Common myeloid progenitor, CD34-positive (primary cell): ENCODE results near the gene MTG2.

ENCODE experiments used
- CTCF ChIA-PET: fragments of 350-600 bp; sonication (Branson Sonifier 250); formaldehyde crosslinking; loops from one replicate; lab custom pipeline; 2021; ENCODE audit warnings: antibody characterized with exemption; lab: Charles Lee
- POLR2A ChIA-PET: fragments of 350-600 bp; sonication (Branson Sonifier 250); formaldehyde crosslinking; loops from one replicate; lab custom pipeline; 2021; ENCODE audit warnings: antibody characterized with exemption; lab: Charles Lee
- DNase-seq, 3 donors: peaks; one replicate each; pipeline versions ENCODE4 v3.0.0 to v3.0.0-alpha.2; 2013
- H3K27ac ChIP-seq, 2 experiments: 1 replicate in 1 of 2; 2 replicates in 1 of 2; pipeline ENCODE4 v1.7.0; 2013; ENCODE audit warnings: inconsistent platforms in 2 of 2, low read length in 2 of 2, mild to moderate bottlenecking in 2 of 2, low read depth in 1 of 2, moderate library complexity in 1 of 2; ENCODE audit not compliant: severe bottlenecking in 2 of 2, insufficient read depth in 1 of 2, poor library complexity in 1 of 2
- H3K27me3 ChIP-seq, 5 experiments: replicated peaks in 2 of 5; 1 replicate in 3 of 5; 2 replicates in 2 of 5; pipeline versions ENCODE4 v1.6.1 to v1.7.0; 2013; ENCODE audit warnings: low read length in 4 of 5, mild to moderate bottlenecking in 2 of 5, moderate library complexity in 2 of 5, inconsistent platforms in 1 of 5; ENCODE audit not compliant: insufficient read depth in 5 of 5, control insufficient read depth in 4 of 5
- H3K36me3 ChIP-seq, 4 experiments: 1 replicate in 2 of 4; 2 replicates in 2 of 4; pipeline versions ENCODE4 v1.6.1 to v1.7.0; 2013; ENCODE audit warnings: low read length in 3 of 4, control low read depth in 1 of 4, mild to moderate bottlenecking in 1 of 4; ENCODE audit not compliant: control insufficient read depth in 4 of 4, insufficient read depth in 4 of 4
- H3K4me1 ChIP-seq, 4 experiments: 1 replicate in 3 of 4; 2 replicates in 1 of 4; pipeline versions ENCODE4 v1.6.1 to v1.7.1; 2013; ENCODE audit warnings: low read length in 3 of 4, mild to moderate bottlenecking in 3 of 4, control low read depth in 1 of 4, inconsistent platforms in 1 of 4, moderate library complexity in 1 of 4; ENCODE audit not compliant: control insufficient read depth in 4 of 4, insufficient read depth in 4 of 4; ENCODE audit errors: control extremely low read depth in 1 of 4
- H3K4me3 ChIP-seq, 7 experiments: 1 replicate in 4 of 7; 2 replicates in 3 of 7; pipeline versions ENCODE4 v1.5.1 to v1.7.0; 2013; ENCODE audit warnings: mild to moderate bottlenecking in 7 of 7, low read length in 6 of 7, moderate library complexity in 6 of 7, inconsistent platforms in 2 of 7, low read depth in 2 of 7, control low read depth in 1 of 7; ENCODE audit not compliant: insufficient read depth in 4 of 7, control insufficient read depth in 1 of 7; ENCODE audit errors: extremely low read depth in 1 of 7
- H3K9me3 ChIP-seq, 5 experiments: 1 replicate in 4 of 5; 2 replicates in 1 of 5; pipeline versions ENCODE4 v1.6.1 to v1.7.1; 2013; ENCODE audit warnings: low read length in 4 of 5, mild to moderate bottlenecking in 2 of 5, inconsistent platforms in 1 of 5, low read depth in 1 of 5, moderate library complexity in 1 of 5; ENCODE audit not compliant: control insufficient read depth in 4 of 5, insufficient read depth in 2 of 5; ENCODE audit errors: control extremely low read depth in 1 of 5
- WGBS: methylation state at CpG from one replicate; pipeline ENCODE4 v1.1.5; 2013; ENCODE audit not compliant: insufficient coverage; 5-methylcytosine and 5-hydroxymethylcytosine counted together

The MTG2 gene

GRCh38 chr20:62228982-62229545, 46.2 kb downstream of the MTG2 start:
- ChIA-PET POLR2A (no interaction called here), CTCF (no interaction called here)
- DNase-seq: no peak
- Histone ChIP-seq H3K27me3 (peaks cover 0 to 41% (median 2%) of the 10 kb centered on the region in 5 experiments), H3K4me1 (no peaks in the 10 kb centered on the region), H3K36me3 (no peaks in the 10 kb centered on the region), H3K4me3 (no peak overlapping the region), H3K27ac (no peak overlapping the region), H3K9me3 (peaks cover 0 to 5% (median 0%) of the 10 kb centered on the region in 5 experiments)
- 69% methylated on average over 7 of the region's 7 CpGs for WGBS

GRCh38 chr20:62229667-62230066, 46.8 kb downstream of the MTG2 start:
- no peaks in the 10 kb centered on the region for H3K4me1 ChIP-seq
- H3K4me3 ChIP-seq: no peak overlapping the region
- POLR2A ChIA-PET: no interaction called here
- H3K27me3 ChIP-seq: peaks cover 0 to 38% (median 4%) of the 10 kb centered on the region in 5 experiments
- no peak overlapping the region for H3K27ac ChIP-seq
- H3K36me3 ChIP-seq: no peaks in the 10 kb centered on the region
- DNase-seq: no peak
- H3K9me3 ChIP-seq: peaks cover 0 to 5% (median 0%) of the 10 kb centered on the region in 5 experiments
- WGBS: 39% methylated on average over 4 of the region's 4 CpGs
- CTCF ChIA-PET: no interaction called here

GRCh38 chr20:62230276-62230675, 47.4 kb downstream of the MTG2 start:
- Histone ChIP-seq H3K36me3 (no peaks in the 10 kb centered on the region), H3K27me3 (peaks cover 0 to 32% (median 4%) of the 10 kb centered on the region in 5 experiments), H3K4me3 (no peak overlapping the region), H3K9me3 (peaks cover 0 to 5% (median 0%) of the 10 kb centered on the region in 5 experiments), H3K4me1 (no peaks in the 10 kb centered on the region), H3K27ac (no peak overlapping the region)
- ChIA-PET POLR2A (no interaction called here), CTCF (interaction anchor here (0.6 kb wide), 1 partner anchor 42 kb away, joined by 3 read pairs; no protein-coding TSS in a partner anchor)
- 100% methylated on average over 2 of the region's 2 CpGs for WGBS
- DNase-seq: no peak

- no peak overlapping the region for H3K4me3 ChIP-seq
- peaks cover 0 to 32% (median 4%) of the 10 kb centered on the region in 5 experiments for H3K27me3 ChIP-seq
- 100% methylated on average over 10 of the region's 10 CpGs for WGBS
- no peaks in the 10 kb centered on the region for H3K36me3 ChIP-seq
- DNase-seq: no peak
- no peak overlapping the region for H3K27ac ChIP-seq
- POLR2A ChIA-PET: no interaction called here
- H3K9me3 ChIP-seq: peaks cover 0 to 5% (median 0%) of the 10 kb centered on the region in 5 experiments
- H3K4me1 ChIP-seq: no peaks in the 10 kb centered on the region
- CTCF ChIA-PET: interaction anchor here (0.6 kb wide), 1 partner anchor 42 kb away, joined by 3 read pairs; no protein-coding TSS in a partner anchor
These were observed 47.9 kb downstream of the MTG2 start for GRCh38 chr20:62230696-62231095.

GRCh38 chr20:62231292-62231691, 48.5 kb downstream of the MTG2 start:
- no peak for DNase-seq
- H3K27ac ChIP-seq: no peak overlapping the region
- ChIA-PET CTCF (interaction anchor here (0.6 kb wide), 1 partner anchor 43 kb away, joined by 3 read pairs; no protein-coding TSS in a partner anchor), POLR2A (no interaction called here)
- peaks cover 0 to 5% (median 0%) of the 10 kb centered on the region in 5 experiments for H3K9me3 ChIP-seq
- no peaks in the 10 kb centered on the region for H3K36me3 ChIP-seq
- H3K4me3 ChIP-seq: no peak overlapping the region
- H3K4me1 ChIP-seq: no peaks in the 10 kb centered on the region
- WGBS: 89% methylated on average over 6 of the region's 6 CpGs
- peaks cover 0 to 29% (median 2%) of the 10 kb centered on the region in 5 experiments for H3K27me3 ChIP-seq

GRCh38 chr20:62232194-62232593, 49.4 kb downstream of the MTG2 start:
- H3K4me1 ChIP-seq: no peaks in the 10 kb centered on the region
- ChIA-PET POLR2A (no interaction called here), CTCF (no interaction called here)
- peaks cover 0 to 5% (median 0%) of the 10 kb centered on the region in 5 experiments for H3K9me3 ChIP-seq
- H3K27ac ChIP-seq: no peak overlapping the region
- 95% methylated on average over 7 of the region's 7 CpGs for WGBS
- DNase-seq: no peak
- H3K4me3 ChIP-seq: no peak overlapping the region
- peaks cover 0 to 20% (median 2%) of the 10 kb centered on the region in 5 experiments for H3K27me3 ChIP-seq
- H3K36me3 ChIP-seq: no peaks in the 10 kb centered on the region

GRCh38 chr20:62232770-62233645, 50.2 kb downstream of the MTG2 start:
- DNase-seq: no peak
- Histone ChIP-seq H3K27ac (no peak overlapping the region), H3K4me1 (peaks cover 0 to 6% (median 4%) of the 10 kb centered on the region in 4 experiments), H3K9me3 (peaks cover 0 to 5% (median 0%) of the 10 kb centered on the region in 5 experiments), H3K36me3 (no peaks in the 10 kb centered on the region), H3K27me3 (peaks cover 0 to 12% (median 2%) of the 10 kb centered on the region in 5 experiments), H3K4me3 (no peak overlapping the region)
- ChIA-PET CTCF (no interaction called here), POLR2A (no interaction called here)
- 84% methylated on average over 17 of the region's 18 CpGs for WGBS
